GM19328 (cell line): ENCODE measurements around the gene KRT8.
"Not testable (repeated sequence)": the region's sequence is repeated elsewhere in the genome, so short reads cannot be mapped to it uniquely, and the experiment has no call there.

Experiments used
- ATAC-seq: cut with Tn5 transposase; IDR thresholded peaks from one replicate; pipeline ENCODE4 v1.9.1; 2021; ENCODE audit warnings: mild to moderate bottlenecking, moderate library complexity; ENCODE audit not compliant: unreplicated experiment

KRT8 gene

DNA sequence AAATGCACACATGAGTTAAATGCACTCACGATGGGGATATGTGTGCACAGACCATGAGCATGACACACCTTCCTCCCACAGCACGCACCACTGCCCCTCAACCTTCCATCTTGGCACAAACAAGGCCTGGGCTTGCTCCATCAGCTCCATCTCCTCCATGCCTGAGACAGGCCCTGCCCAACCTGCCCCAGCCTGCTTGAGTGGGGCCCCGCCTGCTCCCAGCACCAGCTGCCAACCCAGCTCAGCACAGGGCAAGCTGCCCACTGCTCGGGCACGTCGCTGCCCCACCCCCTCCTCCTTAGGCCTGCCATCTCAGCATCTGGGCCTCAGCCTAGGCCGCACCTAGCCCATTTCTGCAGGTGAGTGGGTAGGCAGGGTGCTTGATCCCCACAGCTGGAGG is 28.5 kb downstream of the KRT8 start:
- ATAC-seq: no peak

- no peak for ATAC-seq
These were observed 30.1 kb downstream of the KRT8 start for GRCh38 chr12:52874573-52875435.

- no peak for ATAC-seq
These were observed 30.9 kb downstream of the KRT8 start for GRCh38 chr12:52873832-52874572.

GRCh38 chr12:52873513-52873831 is 31.4 kb downstream of the KRT8 start:
- ATAC-seq: no peak

DNA sequence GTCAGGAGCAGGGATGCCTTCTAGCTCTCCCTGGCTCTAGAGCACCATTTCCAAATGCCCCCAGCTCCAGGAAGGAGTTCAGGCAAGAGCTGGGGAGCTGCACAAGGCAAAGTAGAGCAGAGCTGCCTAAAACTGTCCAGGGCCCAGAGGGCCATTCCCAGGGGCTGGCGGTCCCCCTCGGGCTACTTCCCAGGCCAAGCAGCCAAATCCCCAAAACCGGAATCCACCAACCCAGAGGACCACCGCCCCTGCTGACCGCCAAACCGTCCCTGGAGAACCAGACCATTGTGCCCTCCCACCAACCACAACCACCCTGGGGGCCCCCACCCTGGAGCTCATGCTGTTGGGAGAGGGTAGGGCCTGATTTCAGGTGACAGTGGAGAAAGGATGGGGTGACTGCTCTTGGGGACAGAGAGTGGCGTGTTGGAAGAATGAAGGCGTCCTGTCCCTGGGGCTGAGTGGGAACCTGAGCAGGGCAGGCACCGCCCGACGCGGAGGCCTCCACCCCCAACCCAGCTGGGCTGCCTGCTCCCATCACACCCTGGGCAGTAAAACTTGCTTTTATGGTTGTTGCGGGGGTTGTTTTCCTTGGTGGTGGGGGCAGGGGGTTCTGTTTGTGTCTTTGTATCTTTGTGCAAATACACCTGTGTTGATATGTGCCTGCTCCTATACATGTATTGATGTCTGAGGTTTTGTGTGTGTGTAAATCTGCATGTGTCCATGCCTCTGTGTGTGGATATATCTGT is 32.1 kb downstream of the KRT8 start:
- ATAC-seq: no peak

DNA sequence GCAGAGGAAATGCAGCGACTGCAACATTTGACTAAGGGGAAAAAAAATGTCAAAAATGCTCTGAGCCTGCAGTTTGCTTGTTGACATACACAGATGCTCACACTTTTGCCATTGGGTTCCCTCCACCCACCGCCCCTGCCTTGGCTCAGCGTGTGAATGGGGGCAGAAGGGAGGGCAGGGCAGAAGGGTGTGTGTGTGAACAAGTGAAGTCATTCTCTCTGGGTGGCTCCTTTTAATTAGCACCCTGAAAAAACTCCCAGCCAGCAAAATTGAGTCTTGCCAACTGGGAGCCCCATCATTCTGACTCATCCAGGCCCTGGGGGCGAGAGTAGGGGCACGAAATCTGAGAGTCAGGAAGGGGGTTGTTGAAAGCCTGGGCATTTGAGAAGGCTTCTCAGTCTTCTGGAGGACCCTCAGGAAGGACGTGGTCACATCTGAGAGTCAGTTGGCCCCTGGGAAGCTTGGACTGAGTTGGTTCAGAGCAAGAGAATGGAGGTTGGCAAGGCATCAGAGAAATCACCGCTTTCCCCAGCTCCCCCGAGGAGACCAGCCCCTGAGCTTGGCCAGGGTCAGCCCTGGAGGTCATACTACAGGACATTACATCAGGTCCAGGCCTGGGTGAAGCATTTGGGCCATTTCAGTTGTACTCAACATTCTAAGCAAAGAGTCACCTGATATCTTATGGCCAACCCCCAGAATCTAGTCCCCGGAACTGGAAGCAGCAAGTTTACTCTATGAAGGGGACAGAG is 33.4 kb downstream of the KRT8 start:
- no peak for ATAC-seq

- peak; percentile 47 for ATAC-seq
These were observed 34.2 kb downstream of the KRT8 start for GRCh38 chr12:52870361-52871290.

- no peak for ATAC-seq
These were observed 37.2 kb downstream of the KRT8 start for GRCh38 chr12:52867642-52868041.

DNA sequence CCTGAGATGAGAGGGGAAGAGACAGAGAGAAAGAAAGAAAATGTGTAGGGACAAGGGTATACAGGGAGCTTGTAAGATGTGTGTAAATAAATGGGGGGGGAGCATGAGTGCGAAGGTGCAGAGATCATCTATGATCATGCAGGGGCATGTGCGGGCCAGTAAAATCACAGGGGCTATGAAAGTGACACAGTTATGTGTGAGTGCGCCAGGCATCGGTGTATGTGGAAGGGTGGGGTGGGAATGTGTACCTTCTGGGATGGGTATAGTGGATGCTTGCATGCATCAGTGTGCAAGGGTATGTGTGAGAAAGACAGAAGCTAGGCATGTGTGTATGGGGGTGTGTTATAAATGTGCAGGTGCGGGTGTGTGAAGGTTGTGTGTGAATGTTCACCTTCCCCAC is 37.7 kb downstream of the KRT8 start:
- no peak for ATAC-seq

- ATAC-seq: no peak
These were observed 39.6 kb downstream of the KRT8 start for GRCh38 chr12:52865090-52865944.

GRCh38 chr12:52862023-52862422 is 42.9 kb downstream of the KRT8 start:
- no peak for ATAC-seq

GRCh38 chr12:52861511-52861910 is 43.4 kb downstream of the KRT8 start:
- ATAC-seq: no peak

GRCh38 chr12:52860102-52860823 is 44.6 kb downstream of the KRT8 start:
- ATAC-seq: no peak

DNA sequence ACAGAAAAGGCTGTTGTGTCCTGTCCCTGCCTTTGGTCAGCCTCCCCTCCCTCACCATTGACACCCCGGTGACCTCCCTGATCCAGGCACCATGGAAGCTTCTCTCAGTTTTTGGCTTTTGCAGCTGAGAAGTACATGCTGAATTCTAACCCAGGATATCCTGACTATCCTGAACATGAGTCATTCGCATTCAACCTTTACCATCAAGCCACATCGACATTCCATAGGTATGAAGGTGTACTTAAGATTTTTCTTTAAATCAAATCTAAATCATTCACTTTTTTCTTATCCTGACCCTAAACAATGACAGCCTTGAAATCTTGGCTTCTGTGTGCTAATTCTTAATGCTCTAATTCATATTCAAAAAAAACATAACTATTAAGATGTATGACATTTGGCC is 47.4 kb downstream of the KRT8 start:
- no peak for ATAC-seq

DNA sequence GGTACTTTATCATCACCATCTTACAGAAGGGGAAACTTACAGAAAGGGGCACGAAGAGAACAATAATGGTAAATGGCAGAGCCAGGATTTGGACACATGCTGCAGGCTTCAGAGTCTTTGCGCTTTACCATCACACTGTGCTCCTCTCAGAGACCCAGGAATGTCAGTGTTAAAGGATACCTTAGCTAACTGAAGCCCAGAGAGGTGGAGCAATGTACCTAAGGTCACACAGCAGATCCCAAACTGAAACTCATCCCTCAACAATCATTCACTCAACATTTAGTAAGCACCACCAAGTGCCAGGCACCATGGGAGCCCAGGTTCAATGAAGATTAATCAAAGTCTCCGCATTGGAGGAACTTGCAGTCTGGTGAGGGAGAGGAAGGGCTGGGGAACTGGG is 48.1 kb downstream of the KRT8 start:
- ATAC-seq: no peak

DNA sequence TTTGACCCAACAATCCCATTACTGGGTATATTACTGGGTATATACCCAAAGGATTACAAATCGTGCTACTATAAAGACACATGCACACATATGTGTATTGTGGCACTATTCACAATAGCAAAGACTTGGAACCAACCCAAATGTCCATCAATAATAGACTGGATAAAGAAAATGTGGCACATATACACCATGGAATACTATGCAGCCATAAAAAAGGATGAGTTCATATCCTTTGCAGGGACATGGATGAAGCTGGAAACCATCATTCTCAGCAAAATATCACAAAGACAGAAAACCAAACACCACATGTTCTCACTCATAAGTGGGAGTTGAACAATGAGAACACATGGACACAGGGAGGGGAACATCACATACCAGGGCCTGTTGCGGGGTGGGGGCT is 48.8 kb downstream of the KRT8 start:
- not testable (repeated sequence) for ATAC-seq

DNA sequence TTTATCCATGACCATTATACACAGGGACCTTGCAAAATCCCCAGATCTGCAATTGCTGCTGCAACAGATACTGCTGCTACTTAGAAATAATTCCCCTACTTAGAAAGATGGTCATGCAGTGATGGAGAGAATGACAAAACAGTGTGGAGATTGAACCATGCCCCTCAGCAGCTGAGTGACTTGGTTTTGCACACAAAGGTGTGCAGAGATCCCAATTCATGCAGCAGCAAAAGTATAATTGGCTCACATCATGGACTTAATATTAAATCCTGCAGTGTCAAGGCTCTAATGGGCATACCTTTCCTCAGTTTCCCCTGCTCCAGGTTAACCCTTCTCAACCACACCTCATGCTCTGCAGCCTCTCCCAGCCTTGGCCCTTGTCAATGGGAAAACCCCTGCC is 53.1 kb downstream of the KRT8 start:
- no peak for ATAC-seq

DNA sequence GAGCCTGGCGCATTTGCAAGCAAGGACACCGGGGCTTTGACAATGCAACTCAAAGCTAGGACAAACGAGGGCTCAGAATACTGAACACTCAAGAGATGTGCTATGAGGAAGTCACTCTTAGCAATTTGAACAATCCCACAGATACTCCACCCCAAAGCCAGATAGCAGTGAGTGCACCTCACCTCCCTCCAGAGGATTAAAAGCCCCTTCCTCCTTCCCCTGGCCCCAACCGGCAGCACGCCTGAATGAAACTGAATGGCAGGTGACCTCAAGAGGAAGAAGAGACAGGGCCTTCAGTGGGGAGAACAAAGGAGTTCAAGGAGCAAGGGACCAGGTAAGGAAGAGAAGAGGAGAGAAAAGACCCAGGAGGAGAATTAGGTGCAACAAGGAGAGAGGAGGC is 54.2 kb downstream of the KRT8 start:
- no peak for ATAC-seq
